ENCODE data around the gene GPC6. TPM values are rescaled to one million over a fixed set of nuclear protein-coding genes. Genes with fewer than 3 reads are reported as not detected.

GPC6 gene
- total RNA-seq, 3 donors from 2014 or later (not counting 1 experiment from before 2014, with no cell fraction given): not detected

DNA sequence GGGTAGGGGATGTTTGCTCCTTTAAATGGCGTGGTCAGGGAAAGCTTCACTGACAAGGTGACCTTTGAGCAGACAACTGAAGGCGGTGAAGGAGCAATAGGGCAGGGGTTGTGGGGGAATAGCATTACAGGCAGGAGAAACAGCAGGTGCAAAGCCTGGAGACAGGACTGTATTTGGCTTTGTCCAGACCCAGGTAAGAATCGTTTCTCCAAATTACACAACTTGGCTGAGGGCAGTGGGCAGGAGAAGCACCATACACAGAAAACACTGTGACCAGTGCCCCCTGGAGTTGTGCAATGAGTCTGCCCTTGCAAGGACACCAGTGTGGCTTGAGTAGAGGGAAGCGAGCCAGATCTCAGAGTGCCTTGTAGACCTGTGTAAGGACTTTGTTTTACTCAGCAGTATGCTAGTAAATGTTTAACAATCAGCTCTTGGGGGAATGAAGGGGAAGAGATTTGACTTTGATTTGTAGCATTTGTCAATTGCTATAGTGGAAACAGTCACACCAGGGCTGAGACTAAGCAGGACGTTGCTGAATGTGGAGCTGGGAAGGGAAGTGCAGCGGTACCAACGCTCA, 892.8 kb downstream of the GPC6 start:
- H3K36me3 Mint-ChIP-seq: no peaks in the 10 kb centered on the region
- Histone ChIP-seq H3K4me3 (ENCODE audit: low read length) (no peak overlapping the region), H3K36me3 (ENCODE audit: control insufficient read depth, insufficient read depth, low read length) (no peaks in the 10 kb centered on the region), H3K4me1 (ENCODE audit: control insufficient read depth, insufficient read depth, low read length) (no peaks in the 10 kb centered on the region), H3K9me3 (ENCODE audit: control insufficient read depth, insufficient read depth, low read length) (no peaks in the 10 kb centered on the region), H3K27me3 (ENCODE audit: control insufficient read depth, insufficient read depth, low read length) (peaks cover 2% of the 10 kb centered on the region), H3K27ac (ENCODE audit: low read length) (no peak overlapping the region)
- TF ChIP-seq, protein P1, sequence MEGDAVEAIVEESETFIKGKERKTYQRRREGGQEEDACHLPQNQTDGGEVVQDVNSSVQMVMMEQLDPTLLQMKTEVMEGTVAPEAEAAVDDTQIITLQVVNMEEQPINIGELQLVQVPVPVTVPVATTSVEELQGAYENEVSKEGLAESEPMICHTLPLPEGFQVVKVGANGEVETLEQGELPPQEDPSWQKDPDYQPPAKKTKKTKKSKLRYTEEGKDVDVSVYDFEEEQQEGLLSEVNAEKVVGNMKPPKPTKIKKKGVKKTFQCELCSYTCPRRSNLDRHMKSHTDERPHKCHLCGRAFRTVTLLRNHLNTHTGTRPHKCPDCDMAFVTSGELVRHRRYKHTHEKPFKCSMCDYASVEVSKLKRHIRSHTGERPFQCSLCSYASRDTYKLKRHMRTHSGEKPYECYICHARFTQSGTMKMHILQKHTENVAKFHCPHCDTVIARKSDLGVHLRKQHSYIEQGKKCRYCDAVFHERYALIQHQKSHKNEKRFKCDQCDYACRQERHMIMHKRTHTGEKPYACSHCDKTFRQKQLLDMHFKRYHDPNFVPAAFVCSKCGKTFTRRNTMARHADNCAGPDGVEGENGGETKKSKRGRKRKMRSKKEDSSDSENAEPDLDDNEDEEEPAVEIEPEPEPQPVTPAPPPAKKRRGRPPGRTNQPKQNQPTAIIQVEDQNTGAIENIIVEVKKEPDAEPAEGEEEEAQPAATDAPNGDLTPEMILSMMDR (IDR thresholded peaks at IDR 0.05): no peak
- peaks cover 4 to 5% of the 10 kb centered on the region in 2 donors for H3K27me3 Mint-ChIP-seq (ENCODE audit: low read depth in 2 of 2)
- ATAC-seq: no peak
- H3K27ac Mint-ChIP-seq: no peak overlapping the region
- H3K4me3 Mint-ChIP-seq: no peak overlapping the region
- no peak for DNase-seq
- no peaks in the 10 kb centered on the region for H3K9me3 Mint-ChIP-seq
- WGBS (ENCODE audit: insufficient coverage): 85% methylated on average over 5 of the region's 7 CpGs
- no peaks in the 10 kb centered on the region for H3K4me1 Mint-ChIP-seq
- intact Hi-C loops (cut with micrococcal nuclease): no loop called here

- Mint-ChIP-seq H3K27ac (no peak overlapping the region), H3K4me3 (no peak overlapping the region), H3K36me3 (no peaks in the 10 kb centered on the region), H3K27me3 (ENCODE audit: low read depth in 2 of 2) (peaks cover 4 to 8% of the 10 kb centered on the region in 2 donors), H3K4me1 (no peaks in the 10 kb centered on the region), H3K9me3 (no peaks in the 10 kb centered on the region)
- H3K27ac ChIP-seq (ENCODE audit: low read length): no peak overlapping the region
- H3K27me3 ChIP-seq (ENCODE audit: control insufficient read depth, insufficient read depth, low read length): peaks cover 2% of the 10 kb centered on the region
- DNase-seq: no peak
- no peak overlapping the region for H3K4me3 ChIP-seq (ENCODE audit: low read length)
- TF ChIP-seq, protein P1 (IDR thresholded peaks at IDR 0.05): no peak
- intact Hi-C loops (cut with micrococcal nuclease): no loop called here
- WGBS (ENCODE audit: insufficient coverage): 25% methylated on average over 1 of the region's 2 CpGs
- H3K4me1 ChIP-seq (ENCODE audit: control insufficient read depth, insufficient read depth, low read length): no peaks in the 10 kb centered on the region
- H3K36me3 ChIP-seq (ENCODE audit: control insufficient read depth, insufficient read depth, low read length): no peaks in the 10 kb centered on the region
- no peaks in the 10 kb centered on the region for H3K9me3 ChIP-seq (ENCODE audit: control insufficient read depth, insufficient read depth, low read length)
- ATAC-seq: no peak
Measured at GRCh38 chr13:94120878-94121277, 894.3 kb downstream of the GPC6 start.

GRCh38 chr13:94121686-94122085, 895.1 kb downstream of the GPC6 start:
- H3K4me3 Mint-ChIP-seq: no peak overlapping the region
- H3K36me3 Mint-ChIP-seq: no peaks in the 10 kb centered on the region
- DNase-seq (no peak), ATAC-seq (no peak)
- TF ChIP-seq, protein P1 (IDR thresholded peaks at IDR 0.05): no peak
- Histone ChIP-seq H3K27ac (ENCODE audit: low read length) (no peak overlapping the region), H3K9me3 (ENCODE audit: control insufficient read depth, insufficient read depth, low read length) (no peaks in the 10 kb centered on the region), H3K27me3 (ENCODE audit: control insufficient read depth, insufficient read depth, low read length) (peaks cover 2% of the 10 kb centered on the region), H3K4me3 (ENCODE audit: low read length) (no peak overlapping the region), H3K4me1 (ENCODE audit: control insufficient read depth, insufficient read depth, low read length) (no peaks in the 10 kb centered on the region), H3K36me3 (ENCODE audit: control insufficient read depth, insufficient read depth, low read length) (no peaks in the 10 kb centered on the region)
- intact Hi-C loops (cut with micrococcal nuclease): no loop called here
- peaks cover 4 to 8% of the 10 kb centered on the region in 2 donors for H3K27me3 Mint-ChIP-seq (ENCODE audit: low read depth in 2 of 2)
- no peaks in the 10 kb centered on the region for H3K9me3 Mint-ChIP-seq
- no peaks in the 10 kb centered on the region for H3K4me1 Mint-ChIP-seq
- no peak overlapping the region for H3K27ac Mint-ChIP-seq
- no CpG with 5 or more reads among the region's 1 CpG for WGBS (ENCODE audit: insufficient coverage)

DNA sequence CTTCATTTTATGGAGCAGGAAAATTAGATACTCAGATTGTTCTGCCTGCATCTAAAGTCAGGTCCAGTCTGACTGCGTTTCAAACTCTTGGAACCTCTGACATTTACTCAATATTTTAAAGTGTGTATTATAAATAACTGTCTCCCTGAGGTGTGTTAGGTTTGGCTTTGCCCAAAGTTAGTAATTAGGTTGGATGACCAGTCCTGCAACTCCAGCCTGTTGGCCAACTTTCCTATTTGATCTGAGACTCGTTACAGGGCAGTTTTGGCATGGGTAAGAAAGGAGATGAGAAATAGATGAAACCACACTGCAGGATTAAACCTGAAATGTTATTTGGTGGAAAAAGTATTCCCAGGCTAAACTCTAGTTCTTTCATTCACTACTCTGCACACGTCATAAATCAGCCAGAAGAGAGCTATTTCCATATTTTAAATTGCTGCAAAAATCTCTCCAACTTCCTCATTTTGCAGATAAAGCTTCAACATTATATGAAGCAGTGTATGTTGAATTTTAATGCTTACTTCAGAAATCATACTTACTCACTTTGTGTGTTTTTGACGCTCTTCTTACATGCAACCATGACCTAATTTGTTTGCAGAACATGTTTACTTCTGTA, 895.8 kb downstream of the GPC6 start:
- Mint-ChIP-seq H3K4me1 (no peaks in the 10 kb centered on the region), H3K27ac (no peak overlapping the region), H3K4me3 (no peak overlapping the region), H3K27me3 (ENCODE audit: low read depth in 2 of 2) (peaks cover 4 to 8% of the 10 kb centered on the region in 2 donors), H3K9me3 (no peaks in the 10 kb centered on the region), H3K36me3 (no peaks in the 10 kb centered on the region)
- TF ChIP-seq, protein P1 (IDR thresholded peaks at IDR 0.05): no peak
- no peak overlapping the region for H3K27ac ChIP-seq (ENCODE audit: low read length)
- 45% methylated on average over 3 of the region's 4 CpGs for WGBS (ENCODE audit: insufficient coverage)
- DNase-seq: no peak
- no peak for ATAC-seq
- H3K27me3 ChIP-seq (ENCODE audit: control insufficient read depth, insufficient read depth, low read length): peaks cover 2% of the 10 kb centered on the region
- no peak overlapping the region for H3K4me3 ChIP-seq (ENCODE audit: low read length)
- no peaks in the 10 kb centered on the region for H3K4me1 ChIP-seq (ENCODE audit: control insufficient read depth, insufficient read depth, low read length)
- no peaks in the 10 kb centered on the region for H3K9me3 ChIP-seq (ENCODE audit: control insufficient read depth, insufficient read depth, low read length)
- H3K36me3 ChIP-seq (ENCODE audit: control insufficient read depth, insufficient read depth, low read length): no peaks in the 10 kb centered on the region
- intact Hi-C loops (cut with micrococcal nuclease): no loop called here

Data from natural killer cell (primary cell).